Colonic mucosa (tissue), 4 donors: ENCODE data around the gene CDCA7. TPM values are rescaled to one million over a fixed set of nuclear protein-coding genes. Genes with fewer than 3 reads are reported as not detected.

ENCODE experiments used
- DNase-seq: peaks from one replicate; pipeline ENCODE4 v3.0.0-alpha.2; 2020
- H3K27ac ChIP-seq: fragments of 200-600 bp; one replicate; pipeline ENCODE4 v1.8.0; 2021
- H3K27me3 ChIP-seq: fragments of 200-600 bp; one replicate; pipeline ENCODE4 v1.8.0; 2021
- H3K36me3 ChIP-seq: fragments of 200-600 bp; one replicate; pipeline ENCODE4 v1.8.0; 2021
- H3K4me1 ChIP-seq: fragments of 200-600 bp; one replicate; pipeline ENCODE4 v1.8.0; 2021; ENCODE audit warnings: mild to moderate bottlenecking
- H3K4me3 ChIP-seq: fragments of 200-600 bp; one replicate; pipeline ENCODE4 v1.8.0; 2021
- H3K9ac ChIP-seq, 2 donors: one replicate each; pipeline ENCODE4 v1.7.0; 2013; ENCODE audit warnings: control low read depth in 2 of 2, low read depth in 2 of 2, low read length in 2 of 2
- H3K9me3 ChIP-seq: fragments of 200-600 bp; one replicate; pipeline ENCODE4 v1.8.0; 2021
- CTCF ChIP-seq: fragments of 200-600 bp; IDR thresholded peaks from one replicate; pipeline ENCODE4 v1.8.0; 2022; ENCODE audit warnings: antibody characterized with exemption, mild to moderate bottlenecking
- intact Hi-C: fragments of 100-400 bp; cut with DNase I; formaldehyde crosslinking; loops from one replicate; pipeline ENCODE4 v1.14.1; 2022
- total RNA-seq, 2 donors: library from RNA; stranded (reverse); fragmentation: NEBNext Ultra II Directional in 1 of 2; extraction: Animal tissue kit (Norgen Biotek cat#: 25700) in 1 of 2; gene quantifications; one replicate each; pipeline ENCODE4 v1.2.1, GENCODE V29; 2021
- donor health status: healthy.
- donor health status: DM: no; HTN: no; CAD: no.
- donor health status: DM: no; HTN: no; CAD: no.

Gene CDCA7
- total RNA-seq, 2 donors from 2014 or later = 30.0 to 75.8 TPM

- Histone ChIP-seq H3K36me3 (no peaks in the 10 kb centered on the region), H3K9ac (no peak overlapping the region), H3K4me1 (no peaks in the 10 kb centered on the region), H3K27me3 (no peaks in the 10 kb centered on the region), H3K27ac (no peak overlapping the region), H3K9me3 (no peaks in the 10 kb centered on the region), H3K4me3 (no peak overlapping the region)
- DNase-seq = no peak
- intact Hi-C loops = no loop called here
- TF ChIP-seq CTCF = no peak
Observed at GRCh38 chr2:173347305-173348168, 7.1 kb upstream of the CDCA7 start.

- no peaks in the 10 kb centered on the region for H3K27me3 ChIP-seq
- intact Hi-C loops = no loop called here
- no peak for DNase-seq
- no peaks in the 10 kb centered on the region for H3K4me1 ChIP-seq
- H3K9me3 ChIP-seq = no peaks in the 10 kb centered on the region
- TF ChIP-seq CTCF = no peak
- H3K9ac ChIP-seq = no peak overlapping the region
- H3K27ac ChIP-seq = no peak overlapping the region
- H3K36me3 ChIP-seq = no peaks in the 10 kb centered on the region
- no peak overlapping the region for H3K4me3 ChIP-seq
Observed at GRCh38 chr2:173349287-173349686, 5.4 kb upstream of the CDCA7 start.

- no peak for TF ChIP-seq CTCF
- H3K9ac ChIP-seq = no peak overlapping the region
- no peak overlapping the region for H3K27ac ChIP-seq
- no peak for DNase-seq
- intact Hi-C loops = loop anchor here (10.0 kb wide), 1 partner anchor 126 kb away; no protein-coding TSS in a partner anchor
- H3K27me3 ChIP-seq = no peaks in the 10 kb centered on the region
- H3K4me1 ChIP-seq = no peaks in the 10 kb centered on the region
- H3K36me3 ChIP-seq = no peaks in the 10 kb centered on the region
- no peak overlapping the region for H3K4me3 ChIP-seq
- H3K9me3 ChIP-seq = no peaks in the 10 kb centered on the region
Observed at GRCh38 chr2:173350383-173350782, 4.3 kb upstream of the CDCA7 start.

- no peak for DNase-seq
- intact Hi-C loops = loop anchor here (10.0 kb wide), 1 partner anchor 127 kb away; no protein-coding TSS in a partner anchor
- H3K9me3 ChIP-seq = no peaks in the 10 kb centered on the region
- no peaks in the 10 kb centered on the region for H3K36me3 ChIP-seq
- no peaks in the 10 kb centered on the region for H3K27me3 ChIP-seq
- H3K9ac ChIP-seq = no peak overlapping the region
- no peak for TF ChIP-seq CTCF
- no peaks in the 10 kb centered on the region for H3K4me1 ChIP-seq
- no peak overlapping the region for H3K27ac ChIP-seq
- no peak overlapping the region for H3K4me3 ChIP-seq
Observed at GRCh38 chr2:173351879-173352278, 2.8 kb upstream of the CDCA7 start.

GRCh38 chr2:173353556-173353955, 1.1 kb upstream of the CDCA7 start:
- DNase-seq = peak; percentile 29
- Histone ChIP-seq H3K9ac (no peak overlapping the region), H3K36me3 (no peaks in the 10 kb centered on the region), H3K27ac (peak overlapping the region; percentile 14), H3K27me3 (no peaks in the 10 kb centered on the region), H3K4me3 (no peak overlapping the region), H3K4me1 (no peaks in the 10 kb centered on the region), H3K9me3 (no peaks in the 10 kb centered on the region)
- intact Hi-C loops = loop anchor here (10.0 kb wide), 1 partner anchor 129 kb away; no protein-coding TSS in a partner anchor
- no peak for TF ChIP-seq CTCF
